Activated T-helper 2 cell treated with anti-CD3 and anti-CD28 coated beads, Interferon-gamma antibody, Interleukin-2, Interleukin-4, amounts not matched to agents 10 μg/mL and 5 μg/mL and 100 μg/mL, durations not matched to agents 14 hours and 24 hours and 36 hours (primary cell): ENCODE data around the gene POU2AF3. TPM values are rescaled to one million over a fixed set of nuclear protein-coding genes. Genes with fewer than 3 reads are reported as not detected.

Experiments used
- DNase-seq: peaks from one replicate; pipeline ENCODE4 v3.0.0; 2021; ENCODE audit warnings: low spot score
- H3K27ac Mint-ChIP-seq: one replicate; pipeline ENCODE4 v1.8.0; 2021; ENCODE audit warnings: mixed read lengths
- H3K27me3 Mint-ChIP-seq: one replicate; pipeline ENCODE4 v1.8.0; 2021; ENCODE audit warnings: low read depth, mixed read lengths
- H3K36me3 Mint-ChIP-seq: one replicate; pipeline ENCODE4 v1.8.0; 2021; ENCODE audit warnings: low read depth, mixed read lengths
- H3K4me1 Mint-ChIP-seq: one replicate; pipeline ENCODE4 v1.8.0; 2021; ENCODE audit warnings: low read depth, mixed read lengths
- H3K4me3 Mint-ChIP-seq: one replicate; pipeline ENCODE4 v1.8.0; 2021; ENCODE audit warnings: low read depth, mild to moderate bottlenecking, moderate library complexity, mixed read lengths
- H3K9me3 Mint-ChIP-seq: one replicate; pipeline ENCODE4 v1.8.0; 2021; ENCODE audit warnings: mixed read lengths
- intact Hi-C: fragments of 100-400 bp; cut with micrococcal nuclease; formaldehyde crosslinking; loops from one replicate; pipeline ENCODE4 v1.15.1; 2023
- total RNA-seq: library from RNA; stranded (reverse); gene quantifications from 2 replicates; pipeline ENCODE4 v1.2.3, GENCODE V29; 2022

POU2AF3 gene
- total RNA-seq, 1 donor from 2014 or later: not detected

DNA sequence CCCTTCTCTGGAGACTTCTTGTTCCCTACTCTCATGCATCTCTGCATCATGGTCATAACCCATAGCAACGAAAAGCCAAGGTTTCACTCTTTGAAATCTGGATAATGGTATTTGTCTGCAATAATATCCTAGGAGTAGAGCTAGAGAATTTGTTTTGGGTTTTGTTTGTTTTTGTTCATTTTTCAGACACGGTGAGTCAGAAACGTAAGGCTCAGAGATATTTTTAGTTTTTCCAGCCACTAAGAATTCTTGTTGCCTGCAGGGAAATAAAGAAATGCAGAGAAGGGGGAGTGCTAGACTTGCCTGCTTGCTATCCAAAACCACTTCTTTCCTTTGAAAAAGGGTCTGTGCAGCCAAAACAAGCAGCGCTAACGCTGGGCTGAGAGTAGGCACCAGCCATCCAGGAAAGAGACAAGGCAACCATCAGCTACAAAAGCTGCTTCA, 26.0 kb downstream of the POU2AF3 start:
- Mint-ChIP-seq H3K4me1 (no peaks in the 10 kb centered on the region), H3K4me3 (no peak overlapping the region), H3K27ac (no peak overlapping the region), H3K27me3 (peaks cover 9% of the 10 kb centered on the region), H3K36me3 (no peaks in the 10 kb centered on the region), H3K9me3 (no peaks in the 10 kb centered on the region)
- no peak for DNase-seq
- intact Hi-C loops: no loop called here

DNA sequence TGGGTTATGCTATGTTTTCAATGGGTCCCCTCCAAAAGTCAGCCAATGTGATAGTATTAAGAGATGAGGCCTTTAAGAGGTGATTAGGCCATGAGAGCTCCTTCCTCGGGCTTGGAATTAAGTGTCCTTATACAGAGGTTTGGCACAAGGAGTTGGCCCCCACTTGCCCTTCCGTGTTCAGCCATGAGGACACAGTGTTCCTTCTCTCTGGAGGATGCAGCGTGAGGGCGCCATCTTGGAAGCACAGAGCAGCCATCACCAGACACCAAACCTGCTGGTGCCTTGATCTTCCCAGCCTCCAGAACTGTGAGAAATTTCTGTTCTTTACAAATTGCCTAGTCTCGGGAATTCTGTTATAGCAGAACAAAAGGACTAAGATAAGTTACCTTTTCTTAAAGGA, 26.9 kb downstream of the POU2AF3 start:
- no peaks in the 10 kb centered on the region for H3K4me1 Mint-ChIP-seq
- intact Hi-C loops: no loop called here

DNA sequence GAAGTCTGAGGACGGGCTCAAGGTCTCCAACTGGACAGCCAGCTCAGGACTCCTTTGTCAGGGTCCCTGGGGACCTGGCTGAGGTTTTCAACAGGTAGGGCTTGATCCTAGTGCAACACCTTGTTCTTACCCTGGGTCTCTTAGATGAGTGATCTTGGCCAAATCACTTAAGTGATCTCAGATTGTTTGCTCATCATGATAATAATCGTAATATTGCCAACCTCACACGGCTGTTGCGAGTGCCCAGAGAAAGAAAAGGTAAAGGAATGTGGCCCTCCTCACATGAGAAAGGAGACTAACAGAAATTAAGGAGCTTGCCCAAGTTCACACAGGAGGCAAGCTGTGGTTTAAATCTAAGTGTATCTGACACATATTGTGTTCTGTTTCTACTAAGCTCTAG, 28.5 kb downstream of the POU2AF3 start:
- Mint-ChIP-seq H3K9me3 (no peaks in the 10 kb centered on the region), H3K4me3 (no peak overlapping the region), H3K27ac (no peak overlapping the region), H3K36me3 (no peaks in the 10 kb centered on the region), H3K27me3 (peaks cover 9% of the 10 kb centered on the region), H3K4me1 (no peaks in the 10 kb centered on the region)
- no peak for DNase-seq
- intact Hi-C loops: no loop called here

More for the DNA sequence above, 26.9 kb downstream of the POU2AF3 start:
- Mint-ChIP-seq H3K27me3 (peaks cover 9% of the 10 kb centered on the region), H3K9me3 (no peaks in the 10 kb centered on the region), H3K27ac (no peak overlapping the region), H3K4me3 (no peak overlapping the region), H3K36me3 (no peaks in the 10 kb centered on the region)
- no peak for DNase-seq

DNA sequence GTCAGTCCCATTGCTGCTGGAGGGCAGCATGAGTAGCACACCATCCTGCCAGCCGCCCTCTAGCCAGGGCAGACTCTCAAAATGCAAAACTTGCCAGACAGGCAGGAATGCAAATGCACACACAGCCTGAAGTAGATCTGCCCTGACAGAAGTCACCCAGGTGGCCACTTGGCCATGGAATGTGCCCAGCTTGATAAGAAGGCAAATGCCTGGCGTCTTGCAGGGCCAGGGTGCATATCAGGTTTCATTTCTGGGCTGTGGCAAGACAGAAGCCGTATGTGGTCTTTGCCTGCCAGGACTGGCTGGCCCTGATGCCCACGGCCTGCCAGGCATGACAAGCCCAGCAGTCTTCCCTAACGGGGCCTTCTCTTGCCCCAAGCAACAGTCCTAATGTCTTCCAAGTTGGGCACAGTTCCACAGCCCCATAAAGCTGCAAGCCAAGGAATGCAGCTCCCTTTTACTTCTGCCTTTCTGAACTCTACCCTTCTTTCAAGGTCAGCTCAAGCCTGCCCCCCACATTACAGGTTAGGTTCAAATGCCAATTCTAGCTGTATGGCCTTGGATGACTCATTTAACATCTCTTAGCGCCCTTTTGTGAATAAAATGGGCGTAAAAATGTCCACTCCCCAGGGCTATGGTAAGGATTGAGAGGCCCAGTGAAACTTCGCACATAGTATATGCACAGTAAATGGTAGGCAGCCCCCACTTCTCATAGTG, 29.7 kb downstream of the POU2AF3 start:
- intact Hi-C loops: no loop called here
- Mint-ChIP-seq H3K4me3 (no peak overlapping the region), H3K27me3 (peaks cover 8% of the 10 kb centered on the region), H3K4me1 (no peaks in the 10 kb centered on the region), H3K36me3 (no peaks in the 10 kb centered on the region), H3K27ac (no peak overlapping the region), H3K9me3 (no peaks in the 10 kb centered on the region)
- DNase-seq: no peak

DNA sequence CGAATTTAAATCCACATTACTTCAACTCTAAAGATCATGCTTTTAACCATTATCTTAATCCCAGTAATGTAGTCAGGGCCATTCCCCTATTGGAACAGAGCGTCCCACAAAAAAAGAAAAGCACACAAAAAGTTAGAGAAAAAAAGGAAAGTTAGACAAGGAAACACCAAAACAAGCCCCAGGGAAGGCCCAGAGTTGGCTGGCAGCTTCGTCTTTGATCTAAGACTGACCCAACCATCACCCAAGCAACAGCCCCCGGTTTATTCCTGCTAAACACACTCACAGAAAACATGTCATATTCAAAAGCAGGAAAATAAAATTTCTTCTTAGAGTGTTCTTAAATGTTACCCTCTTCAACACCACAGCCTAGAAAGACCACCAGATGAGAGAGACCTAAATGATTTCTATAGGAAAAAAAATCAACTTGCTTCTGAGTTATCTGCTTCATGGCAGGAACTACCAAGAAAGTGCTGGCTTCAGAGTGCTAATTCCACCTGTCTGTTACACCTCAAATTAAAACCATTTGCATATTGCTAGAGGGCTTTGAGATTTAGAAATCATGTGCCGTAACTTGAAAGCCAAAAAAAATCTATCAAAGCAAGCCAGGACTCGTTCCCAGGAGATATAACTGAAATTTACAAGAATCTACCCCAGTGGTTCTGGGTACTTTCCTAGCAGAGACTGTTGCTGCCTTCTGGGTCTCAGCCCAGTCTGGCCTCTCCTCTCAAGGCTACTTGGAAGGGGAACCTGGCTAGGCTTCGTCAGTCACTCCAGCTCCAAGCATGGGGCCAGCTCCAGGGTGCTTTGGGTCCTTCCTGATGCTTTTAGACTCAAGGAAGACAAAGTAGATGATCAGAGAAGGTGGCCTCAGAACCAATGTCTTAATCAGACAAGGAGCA, 31.2 kb downstream of the POU2AF3 start:
- H3K27me3 Mint-ChIP-seq: peaks cover 6% of the 10 kb centered on the region
- H3K4me1 Mint-ChIP-seq: no peaks in the 10 kb centered on the region
- H3K4me3 Mint-ChIP-seq: no peak overlapping the region
- no peak for DNase-seq
- no peaks in the 10 kb centered on the region for H3K36me3 Mint-ChIP-seq
- no peaks in the 10 kb centered on the region for H3K9me3 Mint-ChIP-seq
- H3K27ac Mint-ChIP-seq: no peak overlapping the region
- intact Hi-C loops: no loop called here

DNA sequence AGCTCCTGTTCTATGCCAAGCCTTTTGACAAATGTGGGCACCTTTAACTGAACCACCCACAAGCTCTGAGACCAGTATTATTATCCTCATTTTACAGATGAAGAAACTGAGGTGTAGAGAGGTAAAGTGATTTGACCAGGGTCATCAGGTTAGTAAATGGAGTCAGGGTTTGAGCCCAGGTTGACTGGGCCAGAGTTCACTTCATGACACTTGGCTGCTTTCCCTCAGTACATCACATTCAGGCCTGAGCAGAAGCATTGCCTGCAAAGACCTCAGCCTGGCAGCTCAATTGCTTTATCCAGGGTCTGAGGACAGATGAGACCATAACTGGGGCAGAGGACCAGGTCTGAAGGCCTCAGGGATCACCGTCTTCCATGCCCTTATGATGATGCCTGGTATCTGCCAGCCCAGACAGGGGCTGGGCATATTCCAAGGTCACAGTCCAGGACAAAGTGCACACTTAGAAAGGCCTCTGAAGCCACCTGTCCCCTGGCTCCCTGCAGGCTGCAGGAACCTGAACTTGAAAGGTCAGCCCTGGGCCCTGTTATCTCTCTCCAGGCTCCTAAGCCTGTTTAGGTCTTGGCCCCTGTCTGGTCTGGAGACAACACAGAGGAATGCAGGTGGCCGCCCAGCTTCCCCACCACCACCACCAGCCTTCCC, 32.0 kb downstream of the POU2AF3 start:
- intact Hi-C loops: no loop called here
- no peak overlapping the region for H3K4me3 Mint-ChIP-seq

DNA sequence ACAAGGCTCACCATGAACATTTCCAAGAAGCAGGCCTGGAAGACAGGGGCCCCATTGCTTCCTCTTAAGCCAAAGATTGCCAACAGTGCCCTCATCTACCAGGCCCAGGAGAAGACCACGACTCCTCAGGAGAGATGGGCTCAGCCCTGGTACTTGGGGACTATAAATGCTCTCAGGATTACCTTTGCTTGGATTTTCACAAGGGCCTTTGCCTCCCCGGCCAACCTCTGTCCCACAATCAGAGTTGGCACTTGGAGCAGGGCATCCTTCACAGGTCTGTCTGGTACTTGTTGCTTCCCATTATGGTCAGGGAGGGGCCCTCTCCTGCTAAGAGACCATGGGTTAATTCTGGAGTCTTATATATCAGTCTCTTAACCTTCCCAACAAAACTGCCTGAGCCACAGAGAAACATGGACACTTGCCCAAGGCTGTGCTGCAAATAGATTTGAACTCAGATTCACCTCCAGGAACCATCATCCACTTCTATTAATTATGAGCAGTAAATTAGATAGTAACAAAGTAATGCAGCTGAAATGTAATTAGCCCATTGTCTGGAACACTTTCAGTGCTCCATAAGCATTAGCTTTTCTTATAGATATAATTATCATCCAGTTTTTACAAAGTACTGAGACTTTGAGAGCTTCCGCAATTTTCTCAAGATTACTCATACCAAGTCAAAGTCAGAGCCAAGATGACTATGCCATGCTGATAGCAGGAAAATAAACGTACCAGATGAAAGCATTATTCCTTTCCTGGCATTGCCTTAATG, 33.5 kb downstream of the POU2AF3 start:
- no peaks in the 10 kb centered on the region for H3K36me3 Mint-ChIP-seq
- intact Hi-C loops: no loop called here

More for the DNA sequence above, 32.0 kb downstream of the POU2AF3 start:
- Mint-ChIP-seq H3K27ac (no peak overlapping the region), H3K36me3 (no peaks in the 10 kb centered on the region), H3K4me1 (no peaks in the 10 kb centered on the region), H3K27me3 (peaks cover 4% of the 10 kb centered on the region), H3K9me3 (no peaks in the 10 kb centered on the region)
- no peak for DNase-seq

DNA sequence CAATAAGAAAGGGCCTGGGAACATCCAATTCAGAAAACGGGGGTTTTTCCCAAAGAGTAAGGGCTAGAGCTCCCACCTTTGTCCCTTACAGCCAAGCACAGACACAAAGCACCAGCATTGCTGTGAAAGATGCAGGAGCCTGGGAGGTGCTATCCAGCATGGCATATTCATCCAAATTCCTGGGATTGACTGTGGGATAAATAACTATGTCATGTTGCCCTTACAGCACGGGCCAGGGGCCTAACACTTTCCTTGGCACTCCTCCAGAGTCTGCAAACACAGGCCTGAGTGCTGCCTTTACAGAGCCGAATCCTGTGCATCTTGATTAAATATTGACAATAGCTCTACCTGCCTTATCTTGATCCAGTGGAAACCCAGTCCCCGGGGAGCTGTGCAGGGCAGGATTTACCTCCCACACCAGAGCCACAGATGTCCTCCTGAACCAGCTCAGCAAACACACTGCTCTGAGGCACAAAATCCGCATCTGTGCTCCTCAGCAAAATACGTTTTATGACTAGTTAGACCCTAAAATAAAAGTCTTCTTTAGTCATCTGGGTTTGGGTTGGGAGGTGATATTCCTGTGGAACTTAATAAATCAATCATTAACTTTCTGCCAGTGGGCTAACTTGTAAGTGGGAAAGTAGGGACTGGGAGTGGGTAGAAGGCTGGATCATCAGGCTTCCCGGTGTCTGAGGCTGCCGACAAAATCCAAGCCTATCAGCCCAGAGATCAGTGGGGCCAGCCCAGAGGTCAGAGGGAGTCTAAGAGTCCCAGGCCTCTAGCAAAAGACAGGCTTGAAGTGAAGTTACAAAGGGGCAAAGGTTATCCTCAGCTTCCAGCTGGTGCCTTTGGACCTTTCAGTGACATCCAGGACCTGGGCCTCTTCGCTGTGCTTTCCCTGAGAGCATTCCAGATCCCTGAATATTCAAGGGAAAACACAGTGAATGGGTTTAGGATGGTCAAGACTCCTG, 36.5 kb downstream of the POU2AF3 start:
- intact Hi-C loops: no loop called here
- H3K4me3 Mint-ChIP-seq: no peak overlapping the region
- H3K27me3 Mint-ChIP-seq: no peaks in the 10 kb centered on the region
- DNase-seq: no peak
- no peak overlapping the region for H3K27ac Mint-ChIP-seq
- H3K36me3 Mint-ChIP-seq: peaks cover 4% of the 10 kb centered on the region
- no peaks in the 10 kb centered on the region for H3K4me1 Mint-ChIP-seq
- peaks cover 5% of the 10 kb centered on the region for H3K9me3 Mint-ChIP-seq

More for the DNA sequence above, 33.5 kb downstream of the POU2AF3 start:
- no peak overlapping the region for H3K27ac Mint-ChIP-seq
- H3K4me3 Mint-ChIP-seq: no peak overlapping the region
- no peaks in the 10 kb centered on the region for H3K9me3 Mint-ChIP-seq
- no peaks in the 10 kb centered on the region for H3K27me3 Mint-ChIP-seq
- no peaks in the 10 kb centered on the region for H3K4me1 Mint-ChIP-seq
- no peak for DNase-seq

DNA sequence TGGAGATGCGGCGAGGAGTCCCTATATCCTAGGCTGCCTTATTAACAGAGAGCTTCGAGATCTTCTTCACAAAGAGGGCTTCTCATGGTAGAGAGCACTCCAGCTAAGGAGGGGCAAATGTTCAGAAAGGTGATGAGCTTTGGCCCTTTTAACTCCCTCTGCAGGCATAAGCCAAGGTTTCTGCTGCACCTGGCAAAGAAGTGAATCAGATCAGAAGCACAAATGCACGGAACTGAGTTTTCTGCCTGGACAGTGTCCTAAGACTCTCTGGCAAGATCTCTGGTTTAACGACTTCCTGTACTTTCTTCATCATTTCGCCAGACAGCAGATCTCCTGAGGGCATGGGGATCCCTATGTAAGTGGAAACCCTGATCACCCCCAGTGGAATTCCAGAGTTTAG, 37.2 kb downstream of the POU2AF3 start:
- peaks cover 4% of the 10 kb centered on the region for H3K36me3 Mint-ChIP-seq
- no peaks in the 10 kb centered on the region for H3K27me3 Mint-ChIP-seq
- no peak overlapping the region for H3K4me3 Mint-ChIP-seq
- no peak overlapping the region for H3K27ac Mint-ChIP-seq
- H3K4me1 Mint-ChIP-seq: no peaks in the 10 kb centered on the region
- peaks cover 9% of the 10 kb centered on the region for H3K9me3 Mint-ChIP-seq
- DNase-seq: no peak
- intact Hi-C loops: no loop called here

DNA sequence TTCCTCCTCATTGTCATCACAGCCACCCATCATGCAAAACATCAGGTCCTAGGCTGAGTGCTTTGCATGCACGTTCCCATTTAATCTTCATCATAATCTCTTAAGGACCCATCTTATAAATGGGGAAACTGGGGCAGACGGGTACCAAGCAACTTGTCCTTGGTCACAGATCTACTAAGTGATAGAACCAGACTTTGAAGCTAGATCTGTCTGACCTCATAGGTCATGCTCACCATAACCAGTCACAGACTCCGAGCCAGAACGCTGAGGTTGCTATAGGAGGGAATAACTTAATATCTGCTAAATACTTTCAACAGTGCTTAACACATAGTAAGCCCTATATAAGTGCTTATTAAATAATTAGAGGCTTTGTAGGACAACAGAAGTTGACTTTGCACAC, 37.7 kb downstream of the POU2AF3 start:
- Mint-ChIP-seq H3K36me3 (peaks cover 4% of the 10 kb centered on the region), H3K27ac (no peak overlapping the region), H3K4me3 (no peak overlapping the region), H3K9me3 (peaks cover 9% of the 10 kb centered on the region), H3K27me3 (no peaks in the 10 kb centered on the region), H3K4me1 (no peaks in the 10 kb centered on the region)
- intact Hi-C loops: no loop called here
- DNase-seq: no peak

DNA sequence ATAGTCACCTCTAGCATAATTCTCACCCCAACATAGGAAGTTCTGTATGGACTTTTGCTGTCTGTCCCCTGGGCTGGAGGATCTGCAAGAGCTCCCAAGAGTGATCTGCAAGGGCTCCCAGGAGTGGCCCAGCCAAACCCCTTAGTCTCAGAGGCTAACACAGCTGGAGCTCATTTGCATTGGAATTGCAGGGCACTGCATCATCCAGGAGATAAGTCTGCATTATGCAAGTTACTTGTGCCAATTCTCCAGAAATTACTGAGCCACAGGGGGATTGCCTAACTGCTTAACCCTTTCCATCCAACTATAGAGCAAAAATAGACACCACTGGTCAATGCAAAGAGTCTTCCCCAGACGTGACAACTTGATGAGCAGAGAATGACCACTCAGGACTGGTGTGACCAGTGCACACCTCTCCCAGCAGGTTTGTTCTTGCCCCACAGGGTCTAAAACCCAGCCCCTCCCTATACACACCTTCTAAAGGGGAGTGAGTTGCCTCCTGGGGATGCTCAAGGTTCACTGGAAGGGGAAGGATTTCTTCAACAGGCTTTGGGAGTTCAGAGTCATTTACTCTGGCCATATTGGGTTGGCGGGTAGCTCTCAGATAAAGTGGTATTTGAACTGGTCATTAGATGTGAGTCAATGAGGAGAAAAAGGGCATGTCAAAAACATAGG, 38.4 kb downstream of the POU2AF3 start:
- Mint-ChIP-seq H3K4me3 (no peak overlapping the region), H3K36me3 (peaks cover 4% of the 10 kb centered on the region), H3K27me3 (no peaks in the 10 kb centered on the region), H3K27ac (no peak overlapping the region), H3K4me1 (no peaks in the 10 kb centered on the region), H3K9me3 (peaks cover 9% of the 10 kb centered on the region)
- intact Hi-C loops: no loop called here
- no peak for DNase-seq
